Heart left ventricle (tissue), 16 donors: ENCODE results near the gene EPO. TPM values are rescaled to one million over a fixed set of nuclear protein-coding genes. Genes with fewer than 3 reads are reported as not detected.

Source experiments
- ATAC-seq, 4 donors: fragments of 200-7000 bp; cut with Tn5 transposase; one replicate each; pipeline ENCODE4 v1.9.1; 2020 to 2022; ENCODE audit warnings: moderate library complexity in 4 of 4, mild to moderate bottlenecking in 3 of 4, moderate number of reproducible peaks in 1 of 4
- DNase-seq, 5 donors: peaks; one replicate each; pipeline ENCODE4 v3.0.0-alpha.2; 2020
- H3K27ac ChIP-seq, 12 donors: fragments of 200-600 bp; sonication (generic) in 4 of 12; one replicate each; pipeline versions ENCODE4 v1.5.0 to v1.8.0; 2016 to 2022; ENCODE audit warnings: mild to moderate bottlenecking in 2 of 12
- H3K27me3 ChIP-seq, 9 donors: fragments of 200-600 bp; sonication (generic) in 2 of 9; one replicate each; pipeline versions ENCODE4 v1.5.1 to v1.8.0; 2016 to 2022; ENCODE audit warnings: mild to moderate bottlenecking in 3 of 9
- H3K36me3 ChIP-seq, 9 donors: fragments of 200-600 bp; sonication (generic) in 2 of 9; one replicate each; pipeline versions ENCODE4 v1.5.0 to v1.8.0; 2018 to 2022; ENCODE audit warnings: mild to moderate bottlenecking in 2 of 9
- H3K4me1 ChIP-seq, 12 donors: fragments of 200-600 bp; sonication (generic) in 4 of 12; one replicate each; pipeline versions ENCODE4 v1.5.0 to v1.8.0; 2016 to 2022; ENCODE audit warnings: mild to moderate bottlenecking in 3 of 12
- H3K4me3 ChIP-seq, 12 donors: fragments of 200-600 bp; sonication (generic) in 4 of 12; one replicate each; pipeline versions ENCODE4 v1.5.0 to v1.8.0; 2017 to 2022; ENCODE audit warnings: mild to moderate bottlenecking in 9 of 12, moderate library complexity in 4 of 12
- H3K9me3 ChIP-seq, 12 donors: fragments of 200-600 bp; sonication (generic) in 4 of 12; one replicate each; pipeline versions ENCODE4 v1.5.0 to v1.8.0; 2016 to 2022; ENCODE audit warnings: mild to moderate bottlenecking in 1 of 12
- CTCF ChIP-seq, 12 donors: fragments of 200-600 bp; sonication (generic) in 4 of 12; IDR thresholded peaks; one replicate each; pipeline versions ENCODE4 v1.5.0 to v1.8.0; 2018 to 2022; ENCODE audit warnings: antibody characterized with exemption in 12 of 12, mild to moderate bottlenecking in 5 of 12
- POLR2A ChIP-seq, 2 donors: fragments of 450-650 bp; IDR thresholded peaks; one replicate each; pipeline ENCODE4 v1.6.1; 2017; ENCODE audit warnings: antibody characterized with exemption in 2 of 2, mild to moderate bottlenecking in 2 of 2, moderate library complexity in 2 of 2
- WGBS, 4 donors: extraction: QIAGEN DNeasy Blood & Tissue Kit in 2 of 4; methylation state at CpG; one replicate each; pipeline versions ENCODE4 v1.1.5 to v1.1.7; 2013 to 2018; 5-methylcytosine and 5-hydroxymethylcytosine counted together
- intact Hi-C, 10 donors: fragments of 100-400 bp; cut with DNase I; formaldehyde crosslinking; loops; one replicate each; pipeline versions ENCODE4 v1.11.1 to v1.14.2; 2022
- polyA plus RNA-seq, 2 donors: library from polyadenylated mRNA; stranded (reverse); fragments of 200-250 nt; gene quantifications; one replicate each; pipeline ENCODE4 v1.2.3, GENCODE V29; 2013
- total RNA-seq, 9 donors: library from RNA; depleted of rRNA in 2 of 9; stranded (reverse); fragments of >200 nt in 2 of 9; fragmentation: NEBNext Ultra II Directional in 3 of 9; extraction: Animal tissue kit (Norgen Biotek cat#: 25700) in 3 of 9; gene quantifications; one replicate each; pipeline versions ENCODE4 v1.1.0 to v1.2.4, GENCODE V29; 2016 to 2023
- donor health status: ischemic (EF 13 %, LVEDD 7.1; RV severe dilation, severe dysfunction).
- donor health status: healthy with polysubstance abuse.
- donor health status: DM: no; HTN: yes; CAD: no.
- donor health status: DM: no; HTN: no; CAD: no.
- donor health status: ischemic (EF 25% LVEDD 6.9; RV normal size, moderate dysfunction).
- donor health status: ischemic (EF 25% LVEDD 5.7; RV mildly dilated, moderate dysfunction).
- donor health status: healthy.
- donor health status: DM: yes; HTN: yes; CAD: no.
- donor health status: ischemic (EF 35%, LVEDD 5.7; RV mildly dilated, moderate dysfunction).
- donor health status: nonischemic (EF 11% LVEDD 7.7; RV severe dilation, severe dysfunction).
- donor health status: DM: yes; HTN: yes; CAD: no.
- donor health status: PGD.
- donor health status: ischemic (EF 29% LVEDD 5.4; RV normal size, mild dysfunction).
- donor health status: nonischemic (EF 23%, LVEDD 6.1; RV moderate dilation, normal function).

Gene EPO
- total and polyA plus RNA-seq, 11 donors, result not detected

- 73 to 83% (median 76%) methylated on average over 16 of the region's 16 CpGs for WGBS, 4 donors
- DNase-seq (no peak), ATAC-seq (no peak)
- no peak overlapping the region for H3K4me3 ChIP-seq
- peaks cover 0 to 7% (median 0%) of the 10 kb centered on the region in 9 donors for H3K27me3 ChIP-seq
- no peak overlapping the region for H3K27ac ChIP-seq
- TF ChIP-seq POLR2A (IDR thresholded peaks at IDR 0.05) (no peak), CTCF (IDR thresholded peaks at IDR 0.05) (no peak)
- H3K4me1 ChIP-seq, result no peaks in the 10 kb centered on the region
- H3K36me3 ChIP-seq, result no peaks in the 10 kb centered on the region
- no peaks in the 10 kb centered on the region for H3K9me3 ChIP-seq
- intact Hi-C loops, result no loop called here
These were observed 45.0 kb downstream of the EPO start for GRCh38 chr7:100765250-100765649.

DNA sequence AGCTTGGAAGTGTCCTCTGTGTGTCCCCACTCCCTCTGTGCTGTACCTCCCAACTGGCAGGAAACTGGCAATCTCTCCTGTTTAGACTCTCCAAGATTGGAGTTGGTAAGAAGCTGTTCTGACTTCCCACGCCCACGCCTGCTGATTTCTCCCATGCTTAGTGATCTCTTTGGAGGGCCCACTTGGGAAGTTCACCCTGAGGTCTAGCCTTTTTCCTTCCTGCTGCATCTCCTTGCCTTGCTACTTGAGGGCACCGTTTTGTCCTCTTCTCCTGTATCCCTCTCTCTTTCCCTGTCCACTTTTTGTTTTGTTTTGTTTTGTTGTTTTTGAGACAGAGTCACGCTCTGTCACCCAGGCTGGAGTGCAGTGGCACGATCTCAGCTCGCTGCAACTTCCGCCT is 48.5 kb downstream of the EPO start:
- intact Hi-C loops, result no loop called here
- ATAC-seq (no peak), DNase-seq (no peak)
- no peaks in the 10 kb centered on the region for H3K4me1 ChIP-seq
- H3K4me3 ChIP-seq, result no peak overlapping the region
- no peaks in the 10 kb centered on the region for H3K9me3 ChIP-seq
- no peaks in the 10 kb centered on the region for H3K27me3 ChIP-seq
- no peaks in the 10 kb centered on the region for H3K36me3 ChIP-seq
- TF ChIP-seq CTCF (IDR thresholded peaks at IDR 0.05), result no peak
- no peak for TF ChIP-seq POLR2A (IDR thresholded peaks at IDR 0.05)
- 78 to 85% (median 83%) methylated on average over 7 of the region's 7 CpGs for WGBS, 4 donors
- H3K27ac ChIP-seq, result no peak overlapping the region

Other genes with a start within 250 kb of the EPO start
- 10 to 100 TPM; 41.8 to 55.5 (median 49.0) TPM for gene TSC22D4, start 241.3 kb upstream of the EPO start, total RNA-seq
- gene TSC22D4, start 241.3 kb upstream of the EPO start, polyA plus RNA-seq, result 10 to 100 TPM; 42.2 to 47.0 TPM
- 1 to 10 TPM in 1 of 9 donors, under 1 TPM in 5, not detected in 3; 0.16 to 1.1 (median 0.35) TPM for gene NYAP1, start 236.5 kb upstream of the EPO start, total RNA-seq
- gene NYAP1, start 236.5 kb upstream of the EPO start, polyA plus RNA-seq, result under 1 TPM; 0.42 to 0.50 TPM
- gene AGFG2, start 181.3 kb upstream of the EPO start, total RNA-seq, result 10 to 100 TPM; 24.1 to 36.9 (median 32.8) TPM
- gene AGFG2, start 181.3 kb upstream of the EPO start, polyA plus RNA-seq, result 10 to 100 TPM; 12.5 to 30.8 TPM
- gene SAP25, start 146.6 kb upstream of the EPO start, total RNA-seq, result 1 to 10 TPM in 2 of 9 donors, under 1 TPM in 3, not detected in 4; 0.35 to 2.3 (median 0.72) TPM
- gene SAP25, start 146.6 kb upstream of the EPO start, polyA plus RNA-seq, result under 1 TPM; 0.30 to 0.65 TPM
- 10 to 100 TPM; 18.5 to 46.6 (median 29.2) TPM for gene LRCH4, start 134.3 kb upstream of the EPO start, total RNA-seq
- gene LRCH4, start 134.3 kb upstream of the EPO start, polyA plus RNA-seq, result 10 to 100 TPM; 34.1 to 42.0 TPM
- gene FBXO24, start 134.1 kb upstream of the EPO start, total RNA-seq, result under 1 TPM in 6 of 9 donors, not detected in 3; 0.11 to 0.75 (median 0.48) TPM
- gene FBXO24, start 134.1 kb upstream of the EPO start, polyA plus RNA-seq, result under 1 TPM in 1 of 2 donors, not detected in 1; 0.14 TPM
- gene PCOLCE, start 118.1 kb upstream of the EPO start, total RNA-seq, result 10 to 100 TPM; 15.7 to 68.1 (median 28.3) TPM
- gene PCOLCE, start 118.1 kb upstream of the EPO start, polyA plus RNA-seq, result 10 to 100 TPM; 33.5 to 35.4 TPM
- 10 to 100 TPM in 5 of 9 donors, 1 to 10 TPM in 4; 6.7 to 13.8 (median 10.4) TPM for gene MOSPD3, start 107.9 kb upstream of the EPO start, total RNA-seq
- gene MOSPD3, start 107.9 kb upstream of the EPO start, polyA plus RNA-seq, result 10 to 100 TPM; 10.4 to 12.3 TPM
- under 1 TPM in 4 of 9 donors, not detected in 5; 0.15 to 0.59 (median 0.45) TPM for gene TFR2, start 78.9 kb upstream of the EPO start, total RNA-seq
- under 1 TPM; 0.08 to 0.37 TPM for gene TFR2, start 78.9 kb upstream of the EPO start, polyA plus RNA-seq
- gene ACTL6B, start 64.0 kb upstream of the EPO start, total RNA-seq, result not detected
- not detected for gene ACTL6B, start 64.0 kb upstream of the EPO start, polyA plus RNA-seq
- 100 to 1,000 TPM in 7 of 9 donors, 10 to 100 TPM in 2; 94.8 to 188 (median 122) TPM for gene GNB2, start 46.7 kb upstream of the EPO start, total RNA-seq
- 100 to 1,000 TPM in 1 of 2 donors, 10 to 100 TPM in 1; 48.0 to 199 TPM for gene GNB2, start 46.7 kb upstream of the EPO start, polyA plus RNA-seq
- 10 to 100 TPM; 14.1 to 31.7 (median 23.2) TPM for gene GIGYF1, start 26.2 kb upstream of the EPO start, total RNA-seq
- gene GIGYF1, start 26.2 kb upstream of the EPO start, polyA plus RNA-seq, result 10 to 100 TPM; 12.9 to 23.8 TPM
- 10 to 100 TPM; 24.1 to 41.3 (median 28.9) TPM for gene POP7, start 14.3 kb upstream of the EPO start, total RNA-seq
- gene POP7, start 14.3 kb upstream of the EPO start, polyA plus RNA-seq, result 10 to 100 TPM; 42.1 to 62.4 TPM
- gene ZAN, start 13.1 kb downstream of the EPO start, total RNA-seq, result not detected
- not detected for gene ZAN, start 13.1 kb downstream of the EPO start, polyA plus RNA-seq
- gene EPHB4, start 107.1 kb downstream of the EPO start, total RNA-seq, result 10 to 100 TPM; 18.0 to 76.2 (median 21.4) TPM
- 10 to 100 TPM; 10.7 to 35.2 TPM for gene EPHB4, start 107.1 kb downstream of the EPO start, polyA plus RNA-seq
- gene SLC12A9, start 132.2 kb downstream of the EPO start, total RNA-seq, result 10 to 100 TPM in 1 of 9 donors, 1 to 10 TPM in 8; 4.6 to 23.6 (median 7.0) TPM
- gene SLC12A9, start 132.2 kb downstream of the EPO start, polyA plus RNA-seq, result 10 to 100 TPM in 1 of 2 donors, 1 to 10 TPM in 1; 6.4 to 10.5 TPM
- 10 to 100 TPM in 8 of 9 donors, 1 to 10 TPM in 1; 9.2 to 37.3 (median 17.1) TPM for gene TRIP6, start 146.9 kb downstream of the EPO start, total RNA-seq
- gene TRIP6, start 146.9 kb downstream of the EPO start, polyA plus RNA-seq, result 10 to 100 TPM; 10.6 to 23.1 TPM
- gene SRRT, start 154.6 kb downstream of the EPO start, total RNA-seq, result 10 to 100 TPM; 31.0 to 62.2 (median 49.5) TPM
- 10 to 100 TPM; 38.0 to 49.7 TPM for gene SRRT, start 154.6 kb downstream of the EPO start, polyA plus RNA-seq
- 1 to 10 TPM; 1.0 to 3.4 (median 1.6) TPM for gene UFSP1, start 169.2 kb downstream of the EPO start, total RNA-seq
- gene UFSP1, start 169.2 kb downstream of the EPO start, polyA plus RNA-seq, result 1 to 10 TPM; 3.4 TPM
- 1 to 10 TPM in 4 of 9 donors, under 1 TPM in 5; 0.44 to 2.1 (median 0.78) TPM for gene ACHE, start 175.4 kb downstream of the EPO start, total RNA-seq
- under 1 TPM; 0.58 to 0.69 TPM for gene ACHE, start 175.4 kb downstream of the EPO start, polyA plus RNA-seq
- 1 to 10 TPM in 3 of 9 donors, under 1 TPM in 6; 0.16 to 1.4 (median 0.45) TPM for gene MUC3A, start 229.1 kb downstream of the EPO start, total RNA-seq
- gene MUC3A, start 229.1 kb downstream of the EPO start, polyA plus RNA-seq, result 1 to 10 TPM in 1 of 2 donors, under 1 TPM in 1; 0.25 to 1.8 TPM
- gene MUC12, start 249.1 kb downstream of the EPO start, total RNA-seq, result under 1 TPM in 2 of 9 donors, not detected in 7; 0.02 TPM
- under 1 TPM; 0.19 to 0.23 TPM for gene MUC12, start 249.1 kb downstream of the EPO start, polyA plus RNA-seq